GM18508 (cell line): ENCODE measurements around the gene HLA-F.

Source experiments
- ATAC-seq: cut with Tn5 transposase; IDR thresholded peaks from one replicate; pipeline ENCODE4 v1.9.1; 2021; ENCODE audit warnings: moderate number of reproducible peaks; ENCODE audit not compliant: insufficient read depth, unreplicated experiment

Gene HLA-F

GRCh38 chr6:29758761-29759160 is 35.5 kb downstream of the HLA-F start:
- ATAC-seq: no peak

- no peak for ATAC-seq
Measured at GRCh38 chr6:29759457-29759856, 36.2 kb downstream of the HLA-F start.

GRCh38 chr6:29760328-29760727 is 37.1 kb downstream of the HLA-F start:
- no peak for ATAC-seq

GRCh38 chr6:29762051-29762450 is 38.8 kb downstream of the HLA-F start:
- no peak for ATAC-seq

- no peak for ATAC-seq
Measured at GRCh38 chr6:29762781-29763214, 39.6 kb downstream of the HLA-F start.

- no peak for ATAC-seq
Measured at GRCh38 chr6:29763491-29764289, 40.5 kb downstream of the HLA-F start.

GRCh38 chr6:29764422-29765196 is 41.4 kb downstream of the HLA-F start:
- ATAC-seq: no peak

GRCh38 chr6:29769336-29769735 is 46.1 kb downstream of the HLA-F start:
- no peak for ATAC-seq

GRCh38 chr6:29770306-29770705 is 47.1 kb downstream of the HLA-F start:
- ATAC-seq: no peak

GRCh38 chr6:29776684-29777083 is 53.5 kb downstream of the HLA-F start:
- no peak for ATAC-seq
